ENCODE measurements around the gene CUX1.

DNA sequence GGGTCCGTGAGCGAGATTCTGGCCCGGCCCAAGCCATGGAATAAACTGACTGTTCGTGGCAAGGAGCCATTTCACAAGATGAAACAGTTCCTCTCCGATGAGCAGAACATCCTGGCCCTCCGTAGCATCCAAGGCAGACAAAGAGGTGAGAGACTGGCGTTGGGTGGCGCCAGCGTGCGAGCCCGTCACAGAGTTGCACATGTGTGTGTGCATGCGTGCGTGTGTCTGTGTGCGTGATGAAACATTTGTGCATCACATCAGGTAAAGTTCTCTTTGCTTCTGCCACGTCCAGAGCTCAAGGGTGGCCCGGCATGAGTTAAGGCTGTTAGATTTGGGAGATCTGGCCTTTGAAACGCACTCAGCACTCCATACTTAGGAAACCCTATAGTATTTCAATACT is 379.7 kb downstream of the CUX1 start:
- TF ChIP-seq POLR2A (IDR thresholded peaks at IDR 0.05): no peak
- TF ChIP-seq, protein P1, sequence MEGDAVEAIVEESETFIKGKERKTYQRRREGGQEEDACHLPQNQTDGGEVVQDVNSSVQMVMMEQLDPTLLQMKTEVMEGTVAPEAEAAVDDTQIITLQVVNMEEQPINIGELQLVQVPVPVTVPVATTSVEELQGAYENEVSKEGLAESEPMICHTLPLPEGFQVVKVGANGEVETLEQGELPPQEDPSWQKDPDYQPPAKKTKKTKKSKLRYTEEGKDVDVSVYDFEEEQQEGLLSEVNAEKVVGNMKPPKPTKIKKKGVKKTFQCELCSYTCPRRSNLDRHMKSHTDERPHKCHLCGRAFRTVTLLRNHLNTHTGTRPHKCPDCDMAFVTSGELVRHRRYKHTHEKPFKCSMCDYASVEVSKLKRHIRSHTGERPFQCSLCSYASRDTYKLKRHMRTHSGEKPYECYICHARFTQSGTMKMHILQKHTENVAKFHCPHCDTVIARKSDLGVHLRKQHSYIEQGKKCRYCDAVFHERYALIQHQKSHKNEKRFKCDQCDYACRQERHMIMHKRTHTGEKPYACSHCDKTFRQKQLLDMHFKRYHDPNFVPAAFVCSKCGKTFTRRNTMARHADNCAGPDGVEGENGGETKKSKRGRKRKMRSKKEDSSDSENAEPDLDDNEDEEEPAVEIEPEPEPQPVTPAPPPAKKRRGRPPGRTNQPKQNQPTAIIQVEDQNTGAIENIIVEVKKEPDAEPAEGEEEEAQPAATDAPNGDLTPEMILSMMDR (IDR thresholded peaks at IDR 0.05): no peak
